Uterus (tissue), 4 donors: ENCODE data around the gene CA10. TPM values are rescaled to one million over a fixed set of nuclear protein-coding genes. Genes with fewer than 3 reads are reported as not detected.

Experiments used
- DNase-seq, 2 donors: peaks; one replicate each; pipeline ENCODE4 v3.0.0-alpha.2; 2019 to 2020
- H3K27ac ChIP-seq, 2 donors: fragments of 200-600 bp; sonication (generic); 1 replicate in 1 of 2; 2 replicates in 1 of 2; pipeline ENCODE4 v1.5.1; 2016 to 2018
- H3K27me3 ChIP-seq, 2 donors: fragments of 200-600 bp; sonication (generic); one replicate each; pipeline ENCODE4 v1.5.1; 2018 to 2019; ENCODE audit warnings: control low read depth in 1 of 2
- H3K36me3 ChIP-seq, 2 donors: fragments of 200-600 bp; sonication (generic); one replicate each; pipeline ENCODE4 v1.5.1; 2019; ENCODE audit warnings: control low read depth in 1 of 2
- H3K4me1 ChIP-seq, 2 donors: fragments of 200-600 bp; sonication (generic); one replicate each; pipeline ENCODE4 v1.5.1; 2018 to 2019; ENCODE audit warnings: control low read depth in 1 of 2
- H3K4me3 ChIP-seq, 2 donors: fragments of 200-600 bp; sonication (generic); 1 replicate in 1 of 2; 2 replicates in 1 of 2; pipeline ENCODE4 v1.5.1; 2018 to 2019; ENCODE audit warnings: mild to moderate bottlenecking in 1 of 2
- H3K9me3 ChIP-seq, 2 donors: fragments of 200-600 bp; sonication (generic); one replicate each; pipeline ENCODE4 v1.5.1; 2019; ENCODE audit warnings: control low read depth in 1 of 2
- POLR2A ChIP-seq, 2 donors: fragments of 450-650 bp; IDR thresholded peaks; one replicate each; pipeline ENCODE4 v1.6.1; 2016; ENCODE audit warnings: antibody characterized with exemption in 2 of 2, mild to moderate bottlenecking in 1 of 2, moderate library complexity in 1 of 2
- intact Hi-C: fragments of 100-400 bp; cut with DNase I; formaldehyde crosslinking; loops from one replicate; pipeline ENCODE4 v1.15.1; 2023; ENCODE audit warnings: low total_unique reads
- total RNA-seq, 4 donors: library from RNA; depleted of rRNA in 3 of 4; stranded (reverse); fragments of >200 nt in 3 of 4; gene quantifications; one replicate each; pipeline versions ENCODE4 v1.1.0 to v1.2.4, GENCODE V29; 2014 to 2023
- TF ChIP-seq, protein P1 (sequence below), 4 experiments: fragments of 200-600 bp in 2 of 4; fragments of 450-650 bp in 2 of 4; sonication (generic) in 2 of 4; IDR thresholded peaks; one replicate each; pipeline ENCODE4 v1.5.1; 2016 to 2019; ENCODE audit warnings: antibody characterized with exemption in 4 of 4, mild to moderate bottlenecking in 2 of 4, moderate library complexity in 1 of 4
- donor health status: DM: yes; HTN: yes; CAD: no.

CA10 gene
- total RNA-seq, 4 donors from 2014 or later, result 5.3 TPM; not detected in 3

DNA sequence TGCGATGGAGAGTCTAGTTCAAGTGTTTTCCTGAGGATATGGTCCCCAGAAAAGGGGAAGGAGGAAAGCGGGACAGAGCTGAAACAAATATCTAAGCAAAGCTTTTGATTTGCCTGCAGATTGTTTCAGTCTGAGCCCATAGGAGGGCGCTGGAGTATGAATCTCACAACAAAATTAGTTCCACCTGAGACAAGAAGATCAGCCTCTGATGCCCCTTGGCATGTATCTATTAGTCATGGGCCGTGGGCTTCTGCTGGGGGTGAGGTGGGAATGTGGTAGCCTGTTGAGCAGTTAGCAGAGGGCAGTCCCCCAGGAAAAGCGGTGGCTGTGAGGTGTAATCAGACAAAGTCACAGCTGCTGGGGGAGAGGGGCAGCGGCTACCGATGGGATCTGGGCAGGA, 446.9 kb downstream of the CA10 start:
- Histone ChIP-seq H3K4me3 (no peak overlapping the region), H3K27ac (no peak overlapping the region), H3K36me3 (no peaks in the 10 kb centered on the region), H3K27me3 (no peaks in the 10 kb centered on the region), H3K9me3 (no peaks in the 10 kb centered on the region), H3K4me1 (no peaks in the 10 kb centered on the region)
- no peak for DNase-seq
- TF ChIP-seq, protein P1, sequence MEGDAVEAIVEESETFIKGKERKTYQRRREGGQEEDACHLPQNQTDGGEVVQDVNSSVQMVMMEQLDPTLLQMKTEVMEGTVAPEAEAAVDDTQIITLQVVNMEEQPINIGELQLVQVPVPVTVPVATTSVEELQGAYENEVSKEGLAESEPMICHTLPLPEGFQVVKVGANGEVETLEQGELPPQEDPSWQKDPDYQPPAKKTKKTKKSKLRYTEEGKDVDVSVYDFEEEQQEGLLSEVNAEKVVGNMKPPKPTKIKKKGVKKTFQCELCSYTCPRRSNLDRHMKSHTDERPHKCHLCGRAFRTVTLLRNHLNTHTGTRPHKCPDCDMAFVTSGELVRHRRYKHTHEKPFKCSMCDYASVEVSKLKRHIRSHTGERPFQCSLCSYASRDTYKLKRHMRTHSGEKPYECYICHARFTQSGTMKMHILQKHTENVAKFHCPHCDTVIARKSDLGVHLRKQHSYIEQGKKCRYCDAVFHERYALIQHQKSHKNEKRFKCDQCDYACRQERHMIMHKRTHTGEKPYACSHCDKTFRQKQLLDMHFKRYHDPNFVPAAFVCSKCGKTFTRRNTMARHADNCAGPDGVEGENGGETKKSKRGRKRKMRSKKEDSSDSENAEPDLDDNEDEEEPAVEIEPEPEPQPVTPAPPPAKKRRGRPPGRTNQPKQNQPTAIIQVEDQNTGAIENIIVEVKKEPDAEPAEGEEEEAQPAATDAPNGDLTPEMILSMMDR (IDR thresholded peaks at IDR 0.05), result no peak
- no peak for TF ChIP-seq POLR2A (IDR thresholded peaks at IDR 0.05)
- intact Hi-C loops, result no loop called here

DNA sequence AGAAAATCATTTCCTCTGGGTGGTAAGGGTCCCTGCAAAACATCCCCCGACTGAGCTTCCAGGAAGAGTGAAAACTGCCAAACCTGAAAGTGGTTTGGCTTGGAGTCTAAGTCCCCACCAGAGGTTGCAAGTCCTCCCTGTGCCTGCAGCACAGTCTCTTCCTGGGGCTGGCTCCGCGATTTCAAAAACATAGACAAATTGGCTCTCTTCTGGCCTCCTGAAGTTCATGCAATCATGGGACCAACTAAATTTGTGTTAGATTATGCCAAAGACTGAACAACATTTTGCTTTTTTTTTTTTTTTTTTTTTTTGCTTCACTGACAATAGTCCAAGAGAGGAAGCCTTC, 447.9 kb downstream of the CA10 start:
- Histone ChIP-seq H3K27ac (no peak overlapping the region), H3K4me1 (no peaks in the 10 kb centered on the region), H3K9me3 (no peaks in the 10 kb centered on the region), H3K4me3 (no peak overlapping the region), H3K36me3 (no peaks in the 10 kb centered on the region), H3K27me3 (no peaks in the 10 kb centered on the region)
- no peak for TF ChIP-seq POLR2A (IDR thresholded peaks at IDR 0.05)
- TF ChIP-seq, protein P1 (IDR thresholded peaks at IDR 0.05), result no peak
- intact Hi-C loops, result no loop called here
- no peak for DNase-seq

DNA sequence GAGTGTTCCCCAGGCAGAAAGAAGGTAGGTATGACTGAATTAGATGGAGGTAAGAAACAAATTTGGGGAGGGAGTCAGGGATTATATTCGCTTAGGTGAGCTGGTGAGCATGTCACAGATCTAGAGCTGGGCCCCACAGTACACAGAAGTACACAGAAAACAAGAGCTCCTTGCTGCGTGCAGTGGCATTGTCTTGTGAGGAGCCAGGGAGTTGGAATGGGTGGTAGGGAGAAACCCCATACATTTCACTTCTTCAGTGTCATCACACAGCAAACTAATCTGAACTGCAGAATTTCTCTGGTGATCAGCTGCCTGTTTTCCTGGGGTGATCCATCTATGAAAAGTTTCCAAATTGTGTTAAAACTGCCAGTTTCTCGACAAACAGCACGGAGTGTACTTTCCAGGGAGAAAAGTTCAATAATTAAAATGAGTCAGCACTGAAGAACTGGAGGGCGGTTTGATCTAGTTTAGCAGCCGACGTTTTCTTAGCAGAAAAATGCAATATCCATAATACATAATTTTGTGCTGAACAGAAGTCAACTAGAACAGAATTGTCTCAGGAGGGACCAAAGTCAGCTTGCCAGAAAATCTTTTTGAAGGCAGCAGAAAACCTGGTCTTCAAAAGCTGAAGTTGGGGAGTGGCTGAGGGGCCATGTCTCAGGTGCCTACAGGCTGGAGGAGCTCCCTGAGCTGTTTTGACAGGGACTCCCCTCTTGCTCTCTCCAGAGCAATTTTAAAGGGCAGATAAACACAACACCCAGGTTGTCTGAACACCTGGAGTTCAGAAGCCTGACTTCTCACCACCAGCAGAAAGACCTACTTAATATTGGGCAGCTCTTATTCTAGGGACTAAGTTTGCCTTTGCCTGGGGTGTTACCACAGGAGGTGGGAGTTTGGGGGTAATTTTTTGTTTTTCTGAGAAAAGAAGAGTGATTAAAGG, 448.6 kb downstream of the CA10 start:
- DNase-seq, result no peak
- Histone ChIP-seq H3K4me1 (no peaks in the 10 kb centered on the region), H3K9me3 (no peaks in the 10 kb centered on the region), H3K36me3 (no peaks in the 10 kb centered on the region), H3K27ac (no peak overlapping the region), H3K4me3 (no peak overlapping the region), H3K27me3 (no peaks in the 10 kb centered on the region)
- TF ChIP-seq, protein P1 (IDR thresholded peaks at IDR 0.05), result no peak
- TF ChIP-seq POLR2A (IDR thresholded peaks at IDR 0.05), result no peak
- intact Hi-C loops, result no loop called here

DNA sequence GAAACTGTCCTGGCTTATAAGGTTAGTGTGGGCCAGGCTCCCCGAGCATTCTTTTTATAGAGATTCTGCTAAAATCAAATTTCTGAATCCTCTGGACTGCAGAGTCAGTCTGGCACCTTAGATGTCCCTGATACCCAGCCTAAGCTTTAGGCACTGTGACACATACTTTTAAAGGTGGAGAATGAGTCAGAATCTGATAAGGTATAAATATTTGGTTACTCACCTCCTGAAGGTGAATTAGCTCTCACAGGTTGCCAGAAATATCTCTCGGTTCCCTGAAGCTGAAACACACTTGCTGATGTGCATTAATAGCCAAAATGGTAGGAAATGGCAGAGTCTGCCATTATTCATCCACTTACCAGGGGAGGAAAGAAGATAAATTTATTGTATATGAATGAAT, 451.3 kb downstream of the CA10 start:
- intact Hi-C loops, result no loop called here
- H3K36me3 ChIP-seq, result no peaks in the 10 kb centered on the region
- no peaks in the 10 kb centered on the region for H3K9me3 ChIP-seq
- no peak for DNase-seq
- H3K27ac ChIP-seq, result no peak overlapping the region
- no peaks in the 10 kb centered on the region for H3K27me3 ChIP-seq
- no peaks in the 10 kb centered on the region for H3K4me1 ChIP-seq
- H3K4me3 ChIP-seq, result no peak overlapping the region
- TF ChIP-seq, protein P1 (IDR thresholded peaks at IDR 0.05), result no peak
- TF ChIP-seq POLR2A (IDR thresholded peaks at IDR 0.05), result no peak

DNA sequence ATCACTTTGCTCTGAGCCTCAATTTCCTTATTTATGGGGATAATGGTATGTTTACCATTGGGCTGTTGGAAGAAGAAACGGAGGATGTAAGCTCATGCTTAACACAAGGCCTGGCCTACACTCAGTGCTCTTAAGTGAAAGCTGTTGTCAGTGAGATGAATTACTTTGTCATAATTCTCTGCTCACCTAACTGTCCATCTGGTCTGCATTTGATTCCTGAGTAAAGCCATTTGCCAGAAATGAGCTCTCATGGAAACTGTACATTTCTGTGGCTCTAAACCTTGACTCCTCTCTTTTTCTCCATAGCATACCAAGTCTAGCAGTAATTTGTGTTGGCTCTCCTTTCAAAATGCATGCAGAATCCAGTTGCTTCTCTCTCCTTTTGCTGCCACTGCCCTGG, 452.4 kb downstream of the CA10 start:
- Histone ChIP-seq H3K27me3 (no peaks in the 10 kb centered on the region), H3K9me3 (no peaks in the 10 kb centered on the region), H3K4me1 (no peaks in the 10 kb centered on the region), H3K36me3 (no peaks in the 10 kb centered on the region), H3K27ac (no peak overlapping the region), H3K4me3 (no peak overlapping the region)
- TF ChIP-seq, protein P1 (IDR thresholded peaks at IDR 0.05), result no peak
- TF ChIP-seq POLR2A (IDR thresholded peaks at IDR 0.05), result no peak
- DNase-seq, result no peak
- intact Hi-C loops, result no loop called here
